Neural progenitor cell (in vitro differentiated cells): ENCODE data around the gene GSE1. TPM values are rescaled to one million over a fixed set of nuclear protein-coding genes. Genes with fewer than 3 reads are reported as not detected.

Experiments
- DNase-seq: peaks from one replicate; pipeline ENCODE4 v3.0.0-alpha.2; 2016; ENCODE audit warnings: low spot score
- H2AFZ ChIP-seq: fragments of 200-600 bp; sonication (generic); replicated peaks from 2 replicates; pipeline ENCODE4 v1.6.1; 2016; ENCODE audit warnings: antibody characterized with exemption
- H3F3A ChIP-seq: fragments of 200-600 bp; sonication (generic); 2 replicates; pipeline ENCODE4 v1.6.1; 2016; ENCODE audit warnings: antibody characterized with exemption, low read depth
- H3K27ac ChIP-seq: fragments of 200-600 bp; sonication (generic); 2 replicates; pipeline ENCODE4 v1.5.1; 2016; ENCODE audit warnings: mild to moderate bottlenecking
- H3K27me3 ChIP-seq: fragments of 200-600 bp; sonication (generic); 2 replicates; pipeline ENCODE4 v1.6.1; 2016; ENCODE audit warnings: mild to moderate bottlenecking, moderate library complexity
- H3K36me3 ChIP-seq: fragments of 200-600 bp; sonication (generic); 2 replicates; pipeline ENCODE4 v1.5.1; 2016
- H3K4me1 ChIP-seq: fragments of 200-600 bp; sonication (generic); 2 replicates; pipeline ENCODE4 v1.6.1; 2016; ENCODE audit warnings: mixed run types
- H3K4me2 ChIP-seq: fragments of 200-600 bp; sonication (generic); 2 replicates; pipeline ENCODE4 v1.6.1; 2016
- H3K4me3 ChIP-seq: fragments of 200-600 bp; sonication (generic); 2 replicates; pipeline ENCODE4 v1.5.1; 2016
- H3K79me2 ChIP-seq: fragments of 200-600 bp; sonication (generic); 2 replicates; pipeline ENCODE4 v1.6.1; 2016; ENCODE audit warnings: low read depth
- H3K9ac ChIP-seq: fragments of 200-600 bp; sonication (generic); 2 replicates; pipeline ENCODE4 v1.6.1; 2016
- H3K9me3 ChIP-seq: fragments of 200-600 bp; sonication (generic); 2 replicates; pipeline ENCODE4 v1.5.1; 2016; ENCODE audit warnings: low read depth
- H4K20me1 ChIP-seq: fragments of 200-600 bp; sonication (generic); 2 replicates; pipeline ENCODE4 v1.6.1; 2016; ENCODE audit warnings: low read depth
- H3K27ac Mint-ChIP-seq: 3 replicates; pipeline ENCODE4 v1.8.0; 2021; ENCODE audit warnings: mixed read lengths
- H3K27me3 Mint-ChIP-seq: 2 replicates; pipeline ENCODE4 v1.8.0; 2022; ENCODE audit warnings: low read depth, mild to moderate bottlenecking, inconsistent platforms, moderate library complexity, mixed read lengths; ENCODE audit not compliant: insufficient read depth
- H3K36me3 Mint-ChIP-seq: 3 replicates; pipeline ENCODE4 v1.8.0; 2021; ENCODE audit warnings: mixed read lengths
- H3K4me1 Mint-ChIP-seq: 3 replicates; pipeline ENCODE4 v1.8.0; 2021; ENCODE audit warnings: mixed read lengths
- H3K4me3 Mint-ChIP-seq: 3 replicates; pipeline ENCODE4 v1.8.0; 2021; ENCODE audit warnings: mild to moderate bottlenecking, moderate library complexity, mixed read lengths
- H3K9me3 Mint-ChIP-seq: 3 replicates; pipeline ENCODE4 v1.8.0; 2020; ENCODE audit warnings: mixed read lengths
- EZH2 ChIP-seq: fragments of 200-600 bp; sonication (generic); IDR thresholded peaks from 2 replicates; pipeline ENCODE4 v1.6.1; 2017; ENCODE audit warnings: antibody characterized with exemption, mild to moderate bottlenecking, moderate library complexity
- EZH2phosphoT487 ChIP-seq: fragments of 200-600 bp; sonication (generic); IDR thresholded peaks from 2 replicates; pipeline ENCODE4 v1.6.1; 2017; ENCODE audit warnings: antibody characterized with exemption
- total RNA-seq: library from RNA; depleted of rRNA; stranded (reverse); fragments of >200 nt; gene quantifications from 2 replicates; pipeline ENCODE4 v1.2.3, GENCODE V29; 2015; ENCODE audit warnings: low replicate concordance
- TF ChIP-seq, protein P1 (sequence below): fragments of 200-600 bp; sonication (generic); IDR thresholded peaks from 2 replicates; pipeline ENCODE4 v1.5.1; 2017; ENCODE audit warnings: antibody characterized with exemption, mild to moderate bottlenecking

Gene GSE1
- total RNA-seq, 1 donor from 2014 or later: 7.7 TPM

- Mint-ChIP-seq H3K4me1 (peaks cover 10% of the 10 kb centered on the region), H3K27me3 (no peaks in the 10 kb centered on the region), H3K27ac (no peak overlapping the region), H3K9me3 (no peaks in the 10 kb centered on the region), H3K36me3 (no peaks in the 10 kb centered on the region), H3K4me3 (no peak overlapping the region)
- TF ChIP-seq EZH2 (no peak), EZH2phosphoT487 (no peak)
- TF ChIP-seq, protein P1, sequence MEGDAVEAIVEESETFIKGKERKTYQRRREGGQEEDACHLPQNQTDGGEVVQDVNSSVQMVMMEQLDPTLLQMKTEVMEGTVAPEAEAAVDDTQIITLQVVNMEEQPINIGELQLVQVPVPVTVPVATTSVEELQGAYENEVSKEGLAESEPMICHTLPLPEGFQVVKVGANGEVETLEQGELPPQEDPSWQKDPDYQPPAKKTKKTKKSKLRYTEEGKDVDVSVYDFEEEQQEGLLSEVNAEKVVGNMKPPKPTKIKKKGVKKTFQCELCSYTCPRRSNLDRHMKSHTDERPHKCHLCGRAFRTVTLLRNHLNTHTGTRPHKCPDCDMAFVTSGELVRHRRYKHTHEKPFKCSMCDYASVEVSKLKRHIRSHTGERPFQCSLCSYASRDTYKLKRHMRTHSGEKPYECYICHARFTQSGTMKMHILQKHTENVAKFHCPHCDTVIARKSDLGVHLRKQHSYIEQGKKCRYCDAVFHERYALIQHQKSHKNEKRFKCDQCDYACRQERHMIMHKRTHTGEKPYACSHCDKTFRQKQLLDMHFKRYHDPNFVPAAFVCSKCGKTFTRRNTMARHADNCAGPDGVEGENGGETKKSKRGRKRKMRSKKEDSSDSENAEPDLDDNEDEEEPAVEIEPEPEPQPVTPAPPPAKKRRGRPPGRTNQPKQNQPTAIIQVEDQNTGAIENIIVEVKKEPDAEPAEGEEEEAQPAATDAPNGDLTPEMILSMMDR: no peak
- DNase-seq: no peak
- no peaks in the 10 kb centered on the region for H3K9me3 ChIP-seq
- no peak overlapping the region for H3K27ac ChIP-seq
- peaks cover 3% of the 10 kb centered on the region for H3K4me1 ChIP-seq
- H3F3A ChIP-seq: no peaks in the 10 kb centered on the region
- peaks cover 60% of the 10 kb centered on the region for H3K79me2 ChIP-seq
- H3K27me3 ChIP-seq: no peaks in the 10 kb centered on the region
- peaks cover 19% of the 10 kb centered on the region for H4K20me1 ChIP-seq
- no peak overlapping the region for H3K4me3 ChIP-seq
- H3K36me3 ChIP-seq: no peaks in the 10 kb centered on the region
- no peak overlapping the region for H3K4me2 ChIP-seq
- no peak overlapping the region for H3K9ac ChIP-seq
- H2AFZ ChIP-seq: no peak overlapping the region
Measured at GRCh38 chr16:85640254-85640558, 27.1 kb downstream of the GSE1 start.

- H3K4me1 ChIP-seq: peaks cover 3% of the 10 kb centered on the region
- H3K4me3 ChIP-seq: no peak overlapping the region
- H4K20me1 ChIP-seq: peaks cover 18% of the 10 kb centered on the region
- H3K9ac ChIP-seq: no peak overlapping the region
- H3K27ac ChIP-seq: no peak overlapping the region
- no peak for DNase-seq
- H3K36me3 ChIP-seq: no peaks in the 10 kb centered on the region
- peaks cover 56% of the 10 kb centered on the region for H3K79me2 ChIP-seq
- no peaks in the 10 kb centered on the region for H3K27me3 Mint-ChIP-seq
- no peaks in the 10 kb centered on the region for H3K9me3 ChIP-seq
- TF ChIP-seq EZH2: no peak
- TF ChIP-seq, protein P1: no peak
- TF ChIP-seq EZH2phosphoT487: no peak
- H3K4me1 Mint-ChIP-seq: peaks cover 10% of the 10 kb centered on the region
- no peak overlapping the region for H3K4me2 ChIP-seq
- H3K9me3 Mint-ChIP-seq: no peaks in the 10 kb centered on the region
- H3F3A ChIP-seq: no peaks in the 10 kb centered on the region
- no peaks in the 10 kb centered on the region for H3K36me3 Mint-ChIP-seq
- no peak overlapping the region for H3K27ac Mint-ChIP-seq
- H3K27me3 ChIP-seq: no peaks in the 10 kb centered on the region
- H2AFZ ChIP-seq: no peak overlapping the region
- no peak overlapping the region for H3K4me3 Mint-ChIP-seq
Measured at GRCh38 chr16:85640585-85640984, 27.5 kb downstream of the GSE1 start.

DNA sequence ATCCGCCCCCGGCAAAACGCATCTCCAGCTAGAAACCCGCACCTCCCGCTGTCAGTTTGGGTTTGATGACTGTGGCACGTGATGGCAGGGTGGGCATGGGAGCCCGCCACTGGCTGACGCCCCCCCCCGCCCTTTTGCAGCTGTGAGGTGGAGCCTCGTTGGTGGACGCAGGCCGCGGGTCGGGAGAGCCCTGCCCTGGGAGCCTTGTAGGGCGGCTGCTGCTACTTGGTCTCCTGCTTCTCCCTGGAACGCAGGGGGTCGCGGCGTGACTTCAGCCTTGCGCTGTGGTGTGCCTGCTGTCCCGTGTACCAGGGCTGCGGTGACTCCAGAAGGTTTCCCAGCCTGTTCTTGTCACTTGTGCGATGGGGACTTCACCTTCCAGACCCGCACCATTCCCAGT, 28.2 kb downstream of the GSE1 start:
- peaks cover 49% of the 10 kb centered on the region for H3K79me2 ChIP-seq
- no peaks in the 10 kb centered on the region for H3K9me3 ChIP-seq
- H3K4me1 ChIP-seq: peaks cover 3% of the 10 kb centered on the region
- Mint-ChIP-seq H3K4me3 (no peak overlapping the region), H3K36me3 (no peaks in the 10 kb centered on the region), H3K9me3 (no peaks in the 10 kb centered on the region), H3K27me3 (no peaks in the 10 kb centered on the region), H3K4me1 (peaks cover 10% of the 10 kb centered on the region), H3K27ac (no peak overlapping the region)
- no peak for TF ChIP-seq EZH2
- TF ChIP-seq, protein P1: no peak
- H3K9ac ChIP-seq: no peak overlapping the region
- no peak overlapping the region for H2AFZ ChIP-seq
- peaks cover 16% of the 10 kb centered on the region for H4K20me1 ChIP-seq
- no peak overlapping the region for H3K27ac ChIP-seq
- no peak for DNase-seq
- H3K36me3 ChIP-seq: no peaks in the 10 kb centered on the region
- H3K4me2 ChIP-seq: no peak overlapping the region
- H3K4me3 ChIP-seq: no peak overlapping the region
- H3F3A ChIP-seq: no peaks in the 10 kb centered on the region
- no peaks in the 10 kb centered on the region for H3K27me3 ChIP-seq

DNA sequence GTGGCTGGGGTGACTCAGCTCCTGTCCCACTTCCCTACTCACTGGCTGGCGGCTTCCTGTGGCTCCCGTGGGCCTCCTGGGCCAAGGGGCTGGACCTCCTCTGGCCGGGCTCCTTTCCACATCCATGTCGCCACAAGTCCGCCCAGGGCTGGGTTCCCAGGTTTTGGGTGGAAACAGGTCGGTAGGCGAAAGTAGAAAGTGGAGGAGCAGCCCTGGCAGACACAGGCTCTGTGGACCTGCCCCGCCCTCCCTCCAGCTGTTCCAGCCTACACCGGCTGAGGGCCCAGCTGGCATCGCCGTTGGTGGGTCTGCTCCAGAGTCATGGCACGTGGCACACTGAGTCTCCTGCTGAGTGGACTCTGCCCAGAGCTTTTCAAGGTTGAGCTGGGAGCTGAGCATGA, 28.7 kb downstream of the GSE1 start:
- no peak overlapping the region for H3K4me2 ChIP-seq
- Mint-ChIP-seq H3K4me1 (peaks cover 10% of the 10 kb centered on the region), H3K9me3 (no peaks in the 10 kb centered on the region), H3K27me3 (no peaks in the 10 kb centered on the region), H3K4me3 (no peak overlapping the region), H3K36me3 (no peaks in the 10 kb centered on the region), H3K27ac (no peak overlapping the region)
- no peak for DNase-seq
- peaks cover 3% of the 10 kb centered on the region for H3K4me1 ChIP-seq
- TF ChIP-seq, protein P1: no peak
- TF ChIP-seq EZH2: no peak
- TF ChIP-seq EZH2phosphoT487: no peak
- H3K9ac ChIP-seq: no peak overlapping the region
- peaks cover 15% of the 10 kb centered on the region for H4K20me1 ChIP-seq
- no peaks in the 10 kb centered on the region for H3F3A ChIP-seq
- no peak overlapping the region for H3K27ac ChIP-seq
- H3K9me3 ChIP-seq: no peaks in the 10 kb centered on the region
- no peak overlapping the region for H3K4me3 ChIP-seq
- H3K36me3 ChIP-seq: no peaks in the 10 kb centered on the region
- peaks cover 44% of the 10 kb centered on the region for H3K79me2 ChIP-seq
- no peak overlapping the region for H2AFZ ChIP-seq
- no peaks in the 10 kb centered on the region for H3K27me3 ChIP-seq
